ENCODE data around the gene NOXA1. TPM values are rescaled to one million over a fixed set of nuclear protein-coding genes. Genes with fewer than 3 reads are reported as not detected.

NOXA1 gene
- total RNA-seq, 1 donor: not detected

DNA sequence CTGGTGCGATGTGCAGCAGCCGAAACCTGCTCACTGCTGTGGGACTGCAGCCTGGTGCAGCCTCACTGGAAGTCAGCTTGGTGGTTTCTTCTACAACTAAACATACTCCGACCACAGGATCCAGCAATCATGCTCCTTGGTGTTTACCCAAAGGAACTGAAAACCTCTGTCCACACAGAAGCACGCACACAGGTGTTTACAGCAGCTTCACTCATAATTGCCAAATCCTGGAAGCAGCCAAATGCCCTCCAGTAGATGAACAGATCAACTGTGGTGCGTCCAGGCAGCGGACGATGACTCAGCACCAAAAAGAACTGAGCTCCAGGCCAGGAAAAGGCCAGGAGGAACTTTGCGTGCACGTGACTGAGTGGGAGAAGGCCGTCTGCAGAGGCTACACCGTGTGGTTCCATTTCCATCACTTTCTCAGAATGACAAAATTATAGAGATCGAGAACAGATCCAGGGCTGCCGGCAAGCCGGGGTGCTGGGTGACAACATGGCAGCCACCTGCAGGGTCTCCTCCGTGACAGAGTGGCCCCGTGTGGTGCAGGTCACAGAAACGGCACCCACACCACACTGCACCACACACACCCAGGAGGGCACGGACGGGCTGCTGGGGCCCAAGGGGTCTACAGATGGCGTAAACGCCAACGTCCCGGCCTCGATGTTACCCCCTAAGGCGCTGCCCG is 59.0 kb downstream of the NOXA1 start:
- H3K4me3 ChIP-seq (ENCODE audit: low read depth, low read length): no peak overlapping the region
- peak; percentile 88 for DNase-seq (ENCODE audit: low read depth)
- TF ChIP-seq, protein P1, sequence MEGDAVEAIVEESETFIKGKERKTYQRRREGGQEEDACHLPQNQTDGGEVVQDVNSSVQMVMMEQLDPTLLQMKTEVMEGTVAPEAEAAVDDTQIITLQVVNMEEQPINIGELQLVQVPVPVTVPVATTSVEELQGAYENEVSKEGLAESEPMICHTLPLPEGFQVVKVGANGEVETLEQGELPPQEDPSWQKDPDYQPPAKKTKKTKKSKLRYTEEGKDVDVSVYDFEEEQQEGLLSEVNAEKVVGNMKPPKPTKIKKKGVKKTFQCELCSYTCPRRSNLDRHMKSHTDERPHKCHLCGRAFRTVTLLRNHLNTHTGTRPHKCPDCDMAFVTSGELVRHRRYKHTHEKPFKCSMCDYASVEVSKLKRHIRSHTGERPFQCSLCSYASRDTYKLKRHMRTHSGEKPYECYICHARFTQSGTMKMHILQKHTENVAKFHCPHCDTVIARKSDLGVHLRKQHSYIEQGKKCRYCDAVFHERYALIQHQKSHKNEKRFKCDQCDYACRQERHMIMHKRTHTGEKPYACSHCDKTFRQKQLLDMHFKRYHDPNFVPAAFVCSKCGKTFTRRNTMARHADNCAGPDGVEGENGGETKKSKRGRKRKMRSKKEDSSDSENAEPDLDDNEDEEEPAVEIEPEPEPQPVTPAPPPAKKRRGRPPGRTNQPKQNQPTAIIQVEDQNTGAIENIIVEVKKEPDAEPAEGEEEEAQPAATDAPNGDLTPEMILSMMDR (IDR thresholded peaks at IDR 0.05; ENCODE audit: insufficient read depth, low read depth, low read length): no peak

Other genes with a start within 250 kb of the NOXA1 start
- 22.9 and 24.8 TPM in 2 replicates for gene ANAPC2, start 234.8 kb upstream of the NOXA1 start, total RNA-seq
- gene SSNA1, start 234.7 kb upstream of the NOXA1 start, total RNA-seq: 58.7 and 81.5 TPM in 2 replicates
- gene TPRN, start 222.7 kb upstream of the NOXA1 start, total RNA-seq: 6.9 and 8.1 TPM in 2 replicates
- gene TMEM203, start 217.7 kb upstream of the NOXA1 start, total RNA-seq: 33.2 and 40.2 TPM in 2 replicates
- 7.8 and 11.0 TPM in 2 replicates for gene NDOR1, start 217.7 kb upstream of the NOXA1 start, total RNA-seq
- under 0.01 TPM in 1 of 2 replicates, not detected in the other for gene RNF208, start 201.2 kb upstream of the NOXA1 start, total RNA-seq
- gene CYSRT1, start 198.2 kb upstream of the NOXA1 start, total RNA-seq: under 0.01 and 0.64 TPM in 2 replicates
- gene RNF224, start 195.9 kb upstream of the NOXA1 start, total RNA-seq: not detected in 2 replicates
- gene SLC34A3, start 192.5 kb upstream of the NOXA1 start, total RNA-seq: under 0.01 TPM in 1 of 2 replicates, not detected in the other
- gene TUBB4B, start 182.1 kb upstream of the NOXA1 start, total RNA-seq: 151 and 218 TPM in 2 replicates
- not detected in 2 replicates for gene STPG3, start 172.1 kb upstream of the NOXA1 start, total RNA-seq
- 47.1 and 48.6 TPM in 2 replicates for gene NELFB, start 168.1 kb upstream of the NOXA1 start, total RNA-seq
- 39.3 and 42.3 TPM in 2 replicates for gene TOR4A, start 145.7 kb upstream of the NOXA1 start, total RNA-seq
- under 0.01 and 0.32 TPM in 2 replicates for gene NRARP, start 121.1 kb upstream of the NOXA1 start, total RNA-seq
- gene EXD3, start 231 bp upstream of the NOXA1 start, total RNA-seq: 7.3 and 8.1 TPM in 2 replicates
- under 0.01 TPM in 1 of 2 replicates, not detected in the other for gene ENTPD8, start 18.0 kb downstream of the NOXA1 start, total RNA-seq
- 22.0 and 22.9 TPM in 2 replicates for gene NSMF, start 35.9 kb downstream of the NOXA1 start, total RNA-seq
- 0.64 and 1.3 TPM in 2 replicates for gene PNPLA7, start 127.0 kb downstream of the NOXA1 start, total RNA-seq
- 41.5 and 58.0 TPM in 2 replicates for gene MRPL41, start 128.5 kb downstream of the NOXA1 start, total RNA-seq
- 22.0 and 22.5 TPM in 2 replicates for gene DPH7, start 155.5 kb downstream of the NOXA1 start, total RNA-seq
- 18.0 and 18.6 TPM in 2 replicates for gene ZMYND19, start 167.1 kb downstream of the NOXA1 start, total RNA-seq
- gene ARRDC1, start 182.3 kb downstream of the NOXA1 start, total RNA-seq: 12.5 and 15.1 TPM in 2 replicates
- 41.9 and 43.6 TPM in 2 replicates for gene EHMT1, start 195.6 kb downstream of the NOXA1 start, total RNA-seq

Data from fibroblast of villous mesenchyme (primary cell).